Measurements from ENCODE around the gene EXOC3L1. TPM values are rescaled to one million over a fixed set of nuclear protein-coding genes. Genes with fewer than 3 reads are reported as not detected.

The EXOC3L1 gene
- total RNA-seq, 1 donor from 2014 or later = 15.6 TPM

DNA sequence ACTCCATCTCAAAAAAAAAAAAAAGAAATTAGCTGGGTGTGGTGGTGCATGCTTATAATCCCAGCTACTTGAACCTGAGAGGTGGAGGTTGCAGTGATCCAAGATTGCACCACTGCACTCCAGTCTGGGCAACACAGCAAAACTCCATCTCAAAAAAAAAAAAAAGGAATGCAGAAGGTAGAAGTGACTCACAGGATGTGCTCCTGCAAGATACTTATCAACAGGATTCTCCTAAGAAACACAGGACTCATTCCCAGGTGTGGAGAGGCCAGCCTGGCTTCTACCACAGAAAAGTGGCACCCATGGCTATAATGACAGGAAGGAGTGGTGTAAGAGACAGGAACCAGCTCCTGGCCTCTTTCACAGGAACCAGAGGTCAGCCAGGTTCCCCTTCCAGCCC is 22.8 kb upstream of the EXOC3L1 start:
- peak; percentile 2 for ATAC-seq
- intact Hi-C loops (cut with DNase I) = no loop called here
- no peak overlapping the region for H3K27ac ChIP-seq

DNA sequence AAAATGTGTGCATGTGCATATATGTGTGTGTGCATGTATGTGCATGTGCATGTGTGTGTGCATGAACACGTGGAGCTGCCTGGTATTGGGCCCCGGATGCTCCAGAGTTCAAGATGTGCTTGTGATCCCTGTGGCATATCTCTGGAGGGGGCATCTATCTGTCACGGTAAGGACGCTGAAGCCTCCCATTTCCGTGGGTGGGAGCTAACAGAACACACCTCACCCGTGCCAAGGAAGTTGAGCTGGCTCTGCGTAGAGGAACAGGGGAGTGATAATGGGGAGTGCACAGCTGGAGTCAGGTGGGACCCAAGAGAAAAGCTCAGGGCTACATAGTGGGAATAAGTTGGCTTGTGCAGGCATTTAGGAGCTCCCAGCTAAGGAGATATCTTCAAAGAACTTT is 21.7 kb upstream of the EXOC3L1 start:
- no peak overlapping the region for H3K4me3 ChIP-seq
- no peaks in the 10 kb centered on the region for H3K27me3 ChIP-seq (ENCODE audit: low read depth)
- H3K4me1 ChIP-seq = peaks cover 14% of the 10 kb centered on the region
- H3K27ac ChIP-seq = no peak overlapping the region
- TF ChIP-seq, protein P1, sequence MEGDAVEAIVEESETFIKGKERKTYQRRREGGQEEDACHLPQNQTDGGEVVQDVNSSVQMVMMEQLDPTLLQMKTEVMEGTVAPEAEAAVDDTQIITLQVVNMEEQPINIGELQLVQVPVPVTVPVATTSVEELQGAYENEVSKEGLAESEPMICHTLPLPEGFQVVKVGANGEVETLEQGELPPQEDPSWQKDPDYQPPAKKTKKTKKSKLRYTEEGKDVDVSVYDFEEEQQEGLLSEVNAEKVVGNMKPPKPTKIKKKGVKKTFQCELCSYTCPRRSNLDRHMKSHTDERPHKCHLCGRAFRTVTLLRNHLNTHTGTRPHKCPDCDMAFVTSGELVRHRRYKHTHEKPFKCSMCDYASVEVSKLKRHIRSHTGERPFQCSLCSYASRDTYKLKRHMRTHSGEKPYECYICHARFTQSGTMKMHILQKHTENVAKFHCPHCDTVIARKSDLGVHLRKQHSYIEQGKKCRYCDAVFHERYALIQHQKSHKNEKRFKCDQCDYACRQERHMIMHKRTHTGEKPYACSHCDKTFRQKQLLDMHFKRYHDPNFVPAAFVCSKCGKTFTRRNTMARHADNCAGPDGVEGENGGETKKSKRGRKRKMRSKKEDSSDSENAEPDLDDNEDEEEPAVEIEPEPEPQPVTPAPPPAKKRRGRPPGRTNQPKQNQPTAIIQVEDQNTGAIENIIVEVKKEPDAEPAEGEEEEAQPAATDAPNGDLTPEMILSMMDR (IDR thresholded peaks at IDR 0.05) = no peak
- H3K36me3 ChIP-seq = no peaks in the 10 kb centered on the region
- ATAC-seq = no peak
- DNase-seq = no peak
- intact Hi-C loops (cut with DNase I) = no loop called here
- no peaks in the 10 kb centered on the region for H3K9me3 ChIP-seq

More for the DNA sequence above, 22.8 kb upstream of the EXOC3L1 start:
- Histone ChIP-seq H3K9me3 (no peaks in the 10 kb centered on the region), H3K4me1 (peaks cover 25% of the 10 kb centered on the region), H3K4me3 (no peak overlapping the region), H3K27me3 (ENCODE audit: low read depth) (no peaks in the 10 kb centered on the region), H3K36me3 (no peaks in the 10 kb centered on the region)
- no peak for DNase-seq
- TF ChIP-seq, protein P1 (IDR thresholded peaks at IDR 0.05) = no peak

DNA sequence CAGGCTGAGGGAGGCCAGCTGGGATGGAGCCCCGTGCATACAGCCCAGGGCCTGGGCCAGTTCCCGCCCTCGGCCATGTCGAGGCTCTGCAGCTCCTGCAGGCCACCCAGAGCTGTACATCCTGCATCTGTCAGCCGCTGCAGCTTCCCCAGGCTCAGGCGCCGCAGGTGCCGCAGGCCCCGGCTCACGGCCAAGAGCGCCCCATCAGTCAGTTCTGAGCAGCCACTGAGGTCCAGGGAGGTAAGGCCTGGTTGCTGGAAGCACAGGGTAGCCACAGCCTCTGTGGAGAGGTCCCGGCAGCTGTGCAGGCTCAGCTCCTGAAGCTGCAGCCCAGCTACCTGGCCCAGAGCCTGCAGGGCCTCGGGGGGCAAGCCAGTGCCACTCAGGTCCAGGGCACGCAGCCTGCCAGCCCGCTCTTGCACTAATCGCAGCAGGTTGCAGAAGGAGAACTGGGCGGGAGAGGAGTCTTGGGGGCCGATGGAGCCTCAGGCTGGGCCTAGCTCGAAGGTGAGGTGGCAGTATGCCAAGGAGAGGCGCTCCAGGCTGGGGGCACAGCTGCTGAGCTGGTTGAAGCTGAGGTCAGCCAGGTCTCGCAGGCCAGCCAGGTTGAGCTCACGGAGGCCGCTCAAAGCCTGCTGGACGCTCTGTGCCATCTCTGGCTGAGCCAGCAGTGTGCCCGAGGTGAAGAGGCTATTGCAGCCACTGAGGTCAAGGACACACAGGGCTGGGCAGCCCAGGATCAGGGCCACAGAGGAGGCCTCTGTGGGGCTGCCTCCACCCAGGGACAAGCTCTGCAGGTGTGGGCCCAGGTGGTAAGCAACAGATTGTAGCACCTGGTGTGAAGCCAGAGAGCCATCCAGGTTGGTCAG is 20.4 kb upstream of the EXOC3L1 start:
- intact Hi-C loops (cut with DNase I) = no loop called here
- H3K4me3 ChIP-seq = no peak overlapping the region
- DNase-seq = no peak
- no peaks in the 10 kb centered on the region for H3K36me3 ChIP-seq
- no peaks in the 10 kb centered on the region for H3K27me3 ChIP-seq (ENCODE audit: low read depth)
- no peak for ATAC-seq
- TF ChIP-seq, protein P1 (IDR thresholded peaks at IDR 0.05) = no peak
- H3K27ac ChIP-seq = no peak overlapping the region
- no peaks in the 10 kb centered on the region for H3K9me3 ChIP-seq
- H3K4me1 ChIP-seq = peaks cover under 1% of the 10 kb centered on the region

DNA sequence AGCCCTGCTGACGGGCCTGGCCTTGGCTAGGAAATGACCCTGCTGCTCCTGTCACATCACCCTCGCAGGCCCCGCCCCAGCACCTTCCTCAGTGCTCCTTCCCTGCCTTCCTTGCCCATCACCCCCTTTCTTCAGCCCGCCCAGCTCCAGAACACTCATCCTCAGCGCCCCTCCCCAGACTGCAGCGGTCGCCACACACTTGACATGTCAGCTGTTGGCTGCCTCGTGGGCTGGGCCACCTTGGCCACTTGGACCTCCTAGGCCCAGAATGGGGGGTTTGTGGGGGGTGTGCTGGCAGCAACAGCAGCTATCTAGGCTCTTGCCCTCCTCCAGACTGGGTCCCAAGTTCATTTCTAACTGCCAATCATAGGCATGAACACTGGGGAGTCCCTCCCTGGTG is 19.6 kb upstream of the EXOC3L1 start:
- TF ChIP-seq, protein P1 (IDR thresholded peaks at IDR 0.05) = no peak
- H3K4me3 ChIP-seq = no peak overlapping the region
- intact Hi-C loops (cut with DNase I) = no loop called here
- H3K27me3 ChIP-seq (ENCODE audit: low read depth) = no peaks in the 10 kb centered on the region
- no peaks in the 10 kb centered on the region for H3K36me3 ChIP-seq
- ATAC-seq (no peak), DNase-seq (no peak)
- H3K9me3 ChIP-seq = no peaks in the 10 kb centered on the region
- H3K4me1 ChIP-seq = no peaks in the 10 kb centered on the region
- no peak overlapping the region for H3K27ac ChIP-seq

DNA sequence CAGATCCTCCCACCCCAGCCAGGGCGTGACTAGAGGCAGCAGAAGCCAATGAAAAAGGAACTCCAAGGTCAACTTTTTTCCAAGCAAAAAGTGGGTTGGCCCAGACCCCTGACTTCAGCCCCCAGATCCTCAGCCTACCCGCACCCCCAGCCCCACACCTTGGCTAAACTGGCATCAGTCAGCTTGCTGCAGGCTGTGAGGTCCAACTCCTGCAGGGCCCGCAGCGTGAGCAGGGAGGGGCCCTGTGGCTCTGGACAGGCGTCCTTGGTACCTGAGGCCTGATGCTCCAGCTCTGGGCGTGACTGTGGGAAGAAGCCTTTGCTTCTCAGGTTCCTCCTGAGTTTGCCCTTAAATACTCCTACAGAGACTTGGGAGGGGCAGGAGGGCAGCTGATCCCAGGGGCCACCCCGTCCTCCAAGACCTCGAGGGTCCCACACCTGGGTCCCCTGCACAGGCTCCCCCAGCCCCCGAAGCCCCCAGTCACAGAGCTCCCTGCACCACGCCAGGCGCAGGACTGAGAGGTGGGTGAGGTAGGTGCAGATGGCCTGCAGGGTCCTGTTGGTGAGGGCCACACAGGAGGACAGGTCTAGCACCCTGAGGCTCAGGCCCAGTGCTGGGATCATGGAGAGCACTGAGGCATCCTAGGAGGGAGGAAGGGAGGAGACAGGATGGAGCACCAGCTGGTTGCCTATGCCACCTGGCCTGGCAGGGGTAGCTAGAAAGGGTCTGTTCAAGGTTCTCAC is 18.4 kb upstream of the EXOC3L1 start:
- H3K4me3 ChIP-seq = no peak overlapping the region
- no peaks in the 10 kb centered on the region for H3K4me1 ChIP-seq
- no peaks in the 10 kb centered on the region for H3K9me3 ChIP-seq
- ATAC-seq = no peak
- peaks cover 10% of the 10 kb centered on the region for H3K36me3 ChIP-seq
- no peak overlapping the region for H3K27ac ChIP-seq
- no peak for DNase-seq
- TF ChIP-seq, protein P1 (IDR thresholded peaks at IDR 0.05) = no peak
- no peaks in the 10 kb centered on the region for H3K27me3 ChIP-seq (ENCODE audit: low read depth)
- intact Hi-C loops (cut with DNase I) = no loop called here
